ENCODE results near the gene TMEM205. TPM values are rescaled to one million over a fixed set of nuclear protein-coding genes. Genes with fewer than 3 reads are reported as not detected.
A peak's percentile ranks its signal among the peaks of the same experiment; 100 is the strongest.
"Not testable (repeated sequence)": the region's sequence is repeated elsewhere in the genome, so short reads cannot be mapped to it uniquely, and the experiment has no call there.

The TMEM205 gene
- total RNA-seq, 3 donors from 2014 or later (not counting 1 experiment from before 2014, with no cell fraction given), result 25.0 to 29.9 (median 29.5) TPM

- intact Hi-C loops (cut with micrococcal nuclease), result no loop called here
- no peaks in the 10 kb centered on the region for H3K9me3 ChIP-seq (ENCODE audit: control insufficient read depth, insufficient read depth, low read length)
- Mint-ChIP-seq H3K27me3 (ENCODE audit: low read depth in 2 of 2) (no peaks in the 10 kb centered on the region), H3K4me1 (peaks cover 12 to 21% of the 10 kb centered on the region in 2 donors), H3K4me3 (peak overlapping the region; percentile 80), H3K27ac (peak overlapping the region; percentile 5 to 89), H3K9me3 (no peaks in the 10 kb centered on the region), H3K36me3 (no peaks in the 10 kb centered on the region)
- DNase-seq (no peak), ATAC-seq (no peak)
- H3K4me1 ChIP-seq (ENCODE audit: control insufficient read depth, insufficient read depth, low read length), result peaks cover 14% of the 10 kb centered on the region
- 83% methylated on average over 10 of the region's 11 CpGs for WGBS (ENCODE audit: insufficient coverage)
- no peak for TF ChIP-seq CTCF (IDR thresholded peaks at IDR 0.05)
- H3K4me3 ChIP-seq (ENCODE audit: low read length), result no peak overlapping the region
- no peaks in the 10 kb centered on the region for H3K27me3 ChIP-seq (ENCODE audit: control insufficient read depth, insufficient read depth, low read length)
- no peaks in the 10 kb centered on the region for H3K36me3 ChIP-seq (ENCODE audit: control insufficient read depth, insufficient read depth, low read length)
- no peak overlapping the region for H3K27ac ChIP-seq (ENCODE audit: low read length)
Measured at GRCh38 chr19:11356676-11357550, 10.8 kb upstream of the TMEM205 start.

- H3K36me3 Mint-ChIP-seq, result no peaks in the 10 kb centered on the region
- 96% methylated on average over 6 of the region's 6 CpGs for WGBS (ENCODE audit: insufficient coverage)
- Histone ChIP-seq H3K27me3 (ENCODE audit: control insufficient read depth, insufficient read depth, low read length) (no peaks in the 10 kb centered on the region), H3K9me3 (ENCODE audit: control insufficient read depth, insufficient read depth, low read length) (no peaks in the 10 kb centered on the region), H3K27ac (ENCODE audit: low read length) (no peak overlapping the region), H3K4me1 (ENCODE audit: control insufficient read depth, insufficient read depth, low read length) (peaks cover 14% of the 10 kb centered on the region), H3K36me3 (ENCODE audit: control insufficient read depth, insufficient read depth, low read length) (no peaks in the 10 kb centered on the region), H3K4me3 (ENCODE audit: low read length) (no peak overlapping the region)
- peaks cover 12 to 21% of the 10 kb centered on the region in 2 donors for H3K4me1 Mint-ChIP-seq
- ATAC-seq (peak in 2 of 3 donors; percentile 26 to 35), DNase-seq (no peak)
- intact Hi-C loops (cut with micrococcal nuclease), result no loop called here
- H3K9me3 Mint-ChIP-seq, result no peaks in the 10 kb centered on the region
- no peaks in the 10 kb centered on the region for H3K27me3 Mint-ChIP-seq (ENCODE audit: low read depth in 2 of 2)
- no peak for TF ChIP-seq CTCF (IDR thresholded peaks at IDR 0.05)
- H3K27ac Mint-ChIP-seq, result peak overlapping the region; percentile 5 to 89
- peak overlapping the region; percentile 80 for H3K4me3 Mint-ChIP-seq
Measured at GRCh38 chr19:11356074-11356397, 10.0 kb upstream of the TMEM205 start.

- Histone ChIP-seq H3K4me1 (ENCODE audit: control insufficient read depth, insufficient read depth, low read length) (peaks cover 14% of the 10 kb centered on the region), H3K4me3 (ENCODE audit: low read length) (no peak within 1 kb of the TSS), H3K27me3 (ENCODE audit: control insufficient read depth, insufficient read depth, low read length) (no peaks in the 10 kb centered on the region), H3K27ac (ENCODE audit: low read length) (no peak within 1 kb of the TSS), H3K9me3 (ENCODE audit: control insufficient read depth, insufficient read depth, low read length) (no peaks in the 10 kb centered on the region), H3K36me3 (ENCODE audit: control insufficient read depth, insufficient read depth, low read length) (no peaks in the 10 kb centered on the region)
- peak; percentile 95 to 97 (median 96) for ATAC-seq
- Mint-ChIP-seq H3K27me3 (ENCODE audit: low read depth in 2 of 2) (no peaks in the 10 kb centered on the region), H3K4me3 (peak within 1 kb of the TSS; percentile 80), H3K27ac (peak within 1 kb of the TSS; percentile 5 to 89), H3K4me1 (peaks cover 12 to 21% of the 10 kb centered on the region in 2 donors), H3K9me3 (no peaks in the 10 kb centered on the region), H3K36me3 (no peaks in the 10 kb centered on the region)
- intact Hi-C loops (cut with micrococcal nuclease), result loop anchor here (1.0 to 2.0 kb wide), 2 partner anchors 9 to 19 kb away; partner anchors contain the start of genes CCDC159, SWSAP1 and TMEM205
- WGBS (ENCODE audit: insufficient coverage), result 4% methylated on average over 60 of the region's 62 CpGs
- peak; percentile 91 to 92 for DNase-seq
- TF ChIP-seq CTCF (IDR thresholded peaks at IDR 0.05), result no peak
Measured at GRCh38 chr19:11355160-11356073, 9.3 kb upstream of the TMEM205 start, which contains the start of gene PLPPR2. PLPPR2 (plus strand) TSS chr19:11355432; CDS start chr19:11357674, 2,242 bp downstream.

GRCh38 chr19:11354102-11354501 lies 8.0 kb upstream of the TMEM205 start:
- not testable (repeated sequence) for H3K27ac ChIP-seq (ENCODE audit: low read length); H3K36me3 ChIP-seq (ENCODE audit: control insufficient read depth, insufficient read depth, low read length); H3K36me3 Mint-ChIP-seq; DNase-seq; H3K27me3 ChIP-seq (ENCODE audit: control insufficient read depth, insufficient read depth, low read length); H3K4me3 ChIP-seq (ENCODE audit: low read length); H3K9me3 ChIP-seq (ENCODE audit: control insufficient read depth, insufficient read depth, low read length); ATAC-seq; H3K27me3 Mint-ChIP-seq (ENCODE audit: low read depth in 2 of 2); H3K9me3 Mint-ChIP-seq
- H3K4me1 Mint-ChIP-seq, result peaks cover 12 to 21% of the 10 kb centered on the region in 2 donors
- peak overlapping the region in 1 of 2 donors; percentile 89 for H3K27ac Mint-ChIP-seq
- over 99% methylated on average over 4 of the region's 4 CpGs for WGBS (ENCODE audit: insufficient coverage)
- intact Hi-C loops (cut with micrococcal nuclease), result loop anchor here (2.0 kb wide), 1 partner anchor 21 kb away; the partner anchor contains the start of gene SWSAP1
- H3K4me1 ChIP-seq (ENCODE audit: control insufficient read depth, insufficient read depth, low read length), result peaks cover 14% of the 10 kb centered on the region
- peak overlapping the region; percentile 28 for H3K4me3 Mint-ChIP-seq

All from natural killer cell (primary cell).